GM12891 (cell line): Measurements from ENCODE around the gene HSP90AB1.

Experiments used
- POLR2A ChIP-seq: IDR thresholded peaks from 2 replicates; pipeline ENCODE4 v1.6.1; 2011; ENCODE audit warnings: low read depth, low read length, control low read depth
- POLR2AphosphoS5 ChIP-seq: IDR thresholded peaks from 2 replicates; pipeline ENCODE4 v1.6.1; 2011; ENCODE audit warnings: low read depth, low read length, control low read depth

GRCh38 chr6:44248579-44248978 is 1.7 kb downstream of the HSP90AB1 start:
- TF ChIP-seq POLR2A (no peak), POLR2AphosphoS5 (no peak)
